Right atrium auricular region (tissue), 2 donors: ENCODE results near the gene PDGFC. TPM values are rescaled to one million over a fixed set of nuclear protein-coding genes. Genes with fewer than 3 reads are reported as not detected.

Source experiments
- DNase-seq: peaks from one replicate; pipeline ENCODE4 v3.0.0-alpha.2; 2019; ENCODE audit warnings: low spot score
- H3K27ac ChIP-seq, 2 donors: fragments of 200-600 bp; sonication (generic); 1 replicate in 1 of 2; 2 replicates in 1 of 2; pipeline ENCODE4 v1.5.1; 2016 to 2019
- H3K27me3 ChIP-seq, 2 donors: fragments of 200-600 bp; sonication (generic); one replicate each; pipeline versions ENCODE4 v1.5.1 to v1.6.0; 2017 to 2019
- H3K36me3 ChIP-seq: fragments of 200-600 bp; sonication (generic); one replicate; pipeline ENCODE4 v1.5.1; 2016
- H3K4me1 ChIP-seq, 2 donors: fragments of 200-600 bp; sonication (generic); one replicate each; pipeline versions ENCODE4 v1.5.1 to v1.6.0; 2017 to 2019
- H3K4me3 ChIP-seq, 2 donors: fragments of 200-600 bp; sonication (generic); 1 replicate in 1 of 2; 2 replicates in 1 of 2; pipeline ENCODE4 v1.5.1; 2017 to 2019; ENCODE audit warnings: mild to moderate bottlenecking in 1 of 2, moderate library complexity in 1 of 2
- H3K9me3 ChIP-seq, 2 donors: fragments of 200-600 bp; sonication (generic); one replicate each; pipeline ENCODE4 v1.5.1; 2019
- CTCF ChIP-seq, 2 donors: fragments of 200-600 bp; sonication (generic); IDR thresholded peaks; one replicate each; pipeline ENCODE4 v1.5.1; 2019; ENCODE audit warnings: antibody characterized with exemption in 2 of 2
- total RNA-seq, 2 donors: library from RNA; depleted of rRNA; stranded (reverse); fragments of >200 nt; gene quantifications; one replicate each; pipeline ENCODE4 v1.1.0, GENCODE V29; 2016

Gene PDGFC
- total RNA-seq, 2 donors from 2014 or later, result 17.0 to 17.1 TPM

- Histone ChIP-seq H3K36me3 (no peaks in the 10 kb centered on the region), H3K4me3 (no peak overlapping the region), H3K27me3 (no peaks in the 10 kb centered on the region), H3K27ac (no peak overlapping the region), H3K4me1 (peaks cover 0 to 23% of the 10 kb centered on the region in 2 donors), H3K9me3 (no peaks in the 10 kb centered on the region)
- DNase-seq, result no peak
- TF ChIP-seq CTCF (IDR thresholded peaks at IDR 0.05), result no peak
Measured at GRCh38 chr4:156779774-156780173, 191.8 kb downstream of the PDGFC start.

- no peaks in the 10 kb centered on the region for H3K27me3 ChIP-seq
- H3K4me1 ChIP-seq, result peaks cover 0 to 27% of the 10 kb centered on the region in 2 donors
- no peak for TF ChIP-seq CTCF (IDR thresholded peaks at IDR 0.05)
- no peaks in the 10 kb centered on the region for H3K36me3 ChIP-seq
- no peak for DNase-seq
- no peak overlapping the region for H3K27ac ChIP-seq
- no peak overlapping the region for H3K4me3 ChIP-seq
- no peaks in the 10 kb centered on the region for H3K9me3 ChIP-seq
Measured at GRCh38 chr4:156779042-156779441, 192.6 kb downstream of the PDGFC start.

- Histone ChIP-seq H3K4me3 (no peak overlapping the region), H3K4me1 (peaks cover 0 to 31% of the 10 kb centered on the region in 2 donors), H3K27ac (peak overlapping the region in 1 of 2 donors; percentile 24), H3K27me3 (no peaks in the 10 kb centered on the region), H3K36me3 (no peaks in the 10 kb centered on the region), H3K9me3 (no peaks in the 10 kb centered on the region)
- DNase-seq, result no peak
- TF ChIP-seq CTCF (IDR thresholded peaks at IDR 0.05), result no peak
Measured at GRCh38 chr4:156778606-156779005, 193.0 kb downstream of the PDGFC start.

- H3K27me3 ChIP-seq, result no peaks in the 10 kb centered on the region
- peaks cover 0 to 31% of the 10 kb centered on the region in 2 donors for H3K4me1 ChIP-seq
- no peak overlapping the region for H3K4me3 ChIP-seq
- DNase-seq, result no peak
- H3K36me3 ChIP-seq, result no peaks in the 10 kb centered on the region
- no peak for TF ChIP-seq CTCF (IDR thresholded peaks at IDR 0.05)
- peak overlapping the region in 1 of 2 donors; percentile 24 for H3K27ac ChIP-seq
- H3K9me3 ChIP-seq, result no peaks in the 10 kb centered on the region
Measured at GRCh38 chr4:156778093-156778492, 193.5 kb downstream of the PDGFC start.

- no peak for TF ChIP-seq CTCF (IDR thresholded peaks at IDR 0.05)
- Histone ChIP-seq H3K27me3 (no peaks in the 10 kb centered on the region), H3K4me1 (peaks cover 0 to 44% of the 10 kb centered on the region in 2 donors), H3K36me3 (no peaks in the 10 kb centered on the region), H3K27ac (no peak overlapping the region), H3K9me3 (no peaks in the 10 kb centered on the region), H3K4me3 (no peak overlapping the region)
- no peak for DNase-seq
Measured at GRCh38 chr4:156775813-156776212, 195.8 kb downstream of the PDGFC start.

- H3K27ac ChIP-seq, result no peak overlapping the region
- H3K27me3 ChIP-seq, result no peaks in the 10 kb centered on the region
- no peak for TF ChIP-seq CTCF (IDR thresholded peaks at IDR 0.05)
- H3K4me1 ChIP-seq, result peaks cover 0 to 55% of the 10 kb centered on the region in 2 donors
- H3K9me3 ChIP-seq, result no peaks in the 10 kb centered on the region
- H3K36me3 ChIP-seq, result no peaks in the 10 kb centered on the region
- H3K4me3 ChIP-seq, result no peak overlapping the region
- no peak for DNase-seq
Measured at GRCh38 chr4:156774422-156774821, 197.2 kb downstream of the PDGFC start.
